SK-N-MC (cell line): ENCODE measurements around the gene UQCRC1.

ENCODE experiments used
- EZH2 ChIP-seq: fragments of 200-600 bp; sonication (generic); IDR thresholded peaks from one replicate; pipeline ENCODE4 v1.6.1; 2017; ENCODE audit warnings: antibody characterized with exemption
- FOXP2 ChIP-seq: optimal IDR thresholded peaks from 2 replicates; pipeline ENCODE3; 2011; ENCODE audit warnings: mild to moderate bottlenecking, moderate library complexity; ENCODE audit not compliant: insufficient read depth; ENCODE audit errors: extremely low read length, control extremely low read depth
- POLR2AphosphoS5 ChIP-seq: IDR thresholded peaks from 2 replicates; pipeline ENCODE4 v1.6.1; 2012; ENCODE audit warnings: mild to moderate bottlenecking, low read depth, low read length, borderline replicate concordance

DNA sequence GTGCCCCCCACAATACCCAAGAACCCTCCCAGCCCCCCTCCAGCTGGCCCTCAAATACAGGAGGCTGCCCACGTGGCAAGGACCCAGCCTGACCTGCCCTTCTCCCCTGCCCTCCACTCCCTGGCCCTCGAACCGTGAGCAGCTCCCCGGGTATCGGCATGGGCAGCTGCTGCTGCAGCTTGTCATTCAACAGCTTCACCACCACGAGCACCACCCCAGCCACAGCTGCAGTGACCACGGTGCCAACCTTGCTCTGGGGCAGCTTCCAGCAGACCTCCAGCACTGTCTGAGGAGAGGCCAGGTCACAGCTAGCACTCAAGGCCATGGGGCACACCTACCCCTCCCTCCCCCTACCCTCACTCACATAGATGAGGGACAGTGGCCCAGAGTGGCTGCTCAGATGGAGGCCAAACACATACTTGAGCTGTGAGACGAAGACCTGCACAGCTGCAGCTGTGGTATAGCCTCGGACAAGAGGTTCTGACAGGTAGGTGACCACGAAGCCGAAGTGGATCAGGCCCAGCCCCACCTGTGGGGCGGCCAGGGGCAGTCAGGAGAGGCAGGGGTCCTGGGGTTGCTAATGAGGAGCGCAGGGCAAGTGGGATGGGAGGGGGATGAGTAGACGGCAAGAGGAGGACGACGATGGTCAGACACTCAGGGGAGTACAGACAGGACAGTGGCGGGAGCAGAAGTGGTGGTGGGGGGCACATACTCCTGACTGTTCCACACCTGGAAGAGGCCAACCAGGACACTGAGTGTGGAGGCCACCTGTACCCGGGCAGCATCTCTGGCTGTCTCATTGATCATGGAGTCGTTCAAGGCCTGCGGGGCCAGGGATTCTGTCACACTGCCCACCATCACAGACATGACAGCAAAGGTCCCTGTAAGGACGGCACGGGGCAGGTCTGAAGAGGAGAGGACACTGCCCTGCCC, 22.3 kb upstream of the UQCRC1 start:
- no peak for TF ChIP-seq POLR2AphosphoS5
- no peak for TF ChIP-seq EZH2
- no peak for TF ChIP-seq FOXP2
